ENCODE measurements around the gene CHN2.

Gene CHN2

DNA sequence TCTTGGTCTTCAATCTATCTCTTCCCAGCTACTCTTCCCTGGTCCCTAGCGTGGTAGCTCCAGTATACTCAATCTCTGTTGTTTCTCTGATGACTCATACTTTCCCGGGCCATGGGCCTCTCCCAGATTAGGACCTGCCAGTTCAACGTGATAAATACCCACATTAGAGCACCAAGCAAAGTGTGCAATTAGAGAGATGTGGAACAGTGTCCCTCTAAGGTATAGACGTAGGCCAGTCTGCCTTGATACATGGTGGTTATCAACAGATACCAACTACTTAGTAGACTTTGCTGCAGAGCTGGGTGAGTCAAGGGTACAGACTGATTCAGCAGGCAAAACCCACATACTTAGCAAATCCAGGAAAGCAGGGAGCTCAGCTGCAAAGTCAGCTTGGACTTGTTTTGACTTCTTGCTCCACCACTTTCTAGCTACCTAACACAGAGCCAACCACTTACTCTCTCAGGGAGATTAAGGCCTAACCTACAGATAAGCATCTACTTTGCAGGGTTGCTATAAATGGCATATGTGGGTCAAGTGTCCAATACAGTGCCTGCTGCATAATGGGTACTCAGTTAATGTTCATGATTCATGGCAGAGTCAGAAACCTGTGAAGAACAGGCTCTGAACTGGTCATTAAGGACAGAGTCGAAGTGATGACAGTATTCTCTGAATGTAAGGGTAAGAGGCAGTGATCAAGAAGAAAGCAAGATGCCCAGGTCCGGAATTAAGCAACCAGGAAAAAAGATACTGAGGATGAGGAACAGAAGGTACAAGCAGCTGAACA, 176.1 kb downstream of the CHN2 start:
- no peak for DNase-seq (ENCODE audit: extremely low spot score)

DNA sequence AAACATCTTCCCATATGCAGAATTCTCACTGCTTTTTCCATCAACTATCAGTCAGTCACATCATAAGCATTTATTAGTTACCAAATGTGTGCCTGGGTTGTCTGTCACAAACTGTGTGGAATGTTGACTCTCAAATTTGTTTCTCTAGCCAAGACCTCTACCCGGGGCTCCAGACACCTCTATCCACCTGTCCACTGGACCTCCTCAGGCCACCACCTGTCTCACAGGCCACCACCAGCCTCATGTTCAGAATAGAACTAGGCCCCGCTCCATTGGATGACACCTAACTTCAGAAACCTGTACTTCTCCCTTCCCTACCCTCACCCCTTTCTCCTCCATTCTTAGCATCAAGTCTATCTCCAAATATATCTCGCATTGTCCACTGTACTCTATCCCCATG, 176.9 kb downstream of the CHN2 start:
- POLR2A ChIA-PET: no interaction called here
- TF ChIP-seq, protein P1, sequence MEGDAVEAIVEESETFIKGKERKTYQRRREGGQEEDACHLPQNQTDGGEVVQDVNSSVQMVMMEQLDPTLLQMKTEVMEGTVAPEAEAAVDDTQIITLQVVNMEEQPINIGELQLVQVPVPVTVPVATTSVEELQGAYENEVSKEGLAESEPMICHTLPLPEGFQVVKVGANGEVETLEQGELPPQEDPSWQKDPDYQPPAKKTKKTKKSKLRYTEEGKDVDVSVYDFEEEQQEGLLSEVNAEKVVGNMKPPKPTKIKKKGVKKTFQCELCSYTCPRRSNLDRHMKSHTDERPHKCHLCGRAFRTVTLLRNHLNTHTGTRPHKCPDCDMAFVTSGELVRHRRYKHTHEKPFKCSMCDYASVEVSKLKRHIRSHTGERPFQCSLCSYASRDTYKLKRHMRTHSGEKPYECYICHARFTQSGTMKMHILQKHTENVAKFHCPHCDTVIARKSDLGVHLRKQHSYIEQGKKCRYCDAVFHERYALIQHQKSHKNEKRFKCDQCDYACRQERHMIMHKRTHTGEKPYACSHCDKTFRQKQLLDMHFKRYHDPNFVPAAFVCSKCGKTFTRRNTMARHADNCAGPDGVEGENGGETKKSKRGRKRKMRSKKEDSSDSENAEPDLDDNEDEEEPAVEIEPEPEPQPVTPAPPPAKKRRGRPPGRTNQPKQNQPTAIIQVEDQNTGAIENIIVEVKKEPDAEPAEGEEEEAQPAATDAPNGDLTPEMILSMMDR (IDR thresholded peaks at IDR 0.05; ENCODE audit: control extremely low read depth, extremely low read depth, low read depth, missing control alignments): no peak
- no peak for DNase-seq (ENCODE audit: extremely low spot score)
- CTCF ChIA-PET: no interaction called here

More for the DNA sequence above, 176.1 kb downstream of the CHN2 start:
- ChIA-PET CTCF (interaction anchor here (0.8 to 1.1 kb wide), 2 partner anchors 12 to 38 kb away, joined by 3 read pairs; no protein-coding TSS in a partner anchor), POLR2A (no interaction called here)
- TF ChIP-seq, protein P1 (IDR thresholded peaks at IDR 0.05; ENCODE audit: control extremely low read depth, extremely low read depth, low read depth, missing control alignments): no peak

DNA sequence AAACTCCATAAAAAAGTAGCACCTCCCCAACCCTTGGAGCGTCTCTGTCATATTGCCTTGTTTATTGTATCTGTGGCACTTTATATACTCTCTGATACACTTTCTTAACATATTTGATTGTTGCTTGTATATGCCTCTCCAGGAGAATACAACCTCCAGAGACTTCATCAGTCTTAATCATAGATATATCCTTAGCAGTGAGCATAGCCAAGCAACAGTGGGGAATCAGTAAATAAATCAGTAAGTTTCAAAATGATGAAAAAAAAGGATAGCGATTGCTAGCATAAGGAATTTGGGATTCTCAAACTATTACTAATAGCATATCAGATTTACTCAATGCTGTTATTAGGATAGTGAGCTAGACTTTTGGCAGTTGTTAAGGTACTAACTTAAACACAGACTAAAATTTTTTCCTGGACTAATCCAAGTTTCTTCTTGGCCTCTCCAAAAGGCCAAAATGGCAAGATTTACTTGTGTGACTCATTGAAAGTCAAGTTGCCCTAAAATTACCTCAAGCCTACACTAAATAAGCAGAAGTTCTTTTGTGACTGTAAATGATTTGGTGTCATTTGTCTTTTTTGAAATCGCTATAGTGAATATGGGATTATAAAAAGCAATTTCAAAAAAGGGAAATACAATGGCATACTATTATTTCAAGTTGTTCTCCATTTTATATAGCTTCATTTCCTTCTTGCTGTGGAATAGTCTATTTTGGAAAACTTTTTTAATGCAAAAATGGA, 177.9 kb downstream of the CHN2 start:
- no peak for DNase-seq (ENCODE audit: extremely low spot score)
- ChIA-PET POLR2A (no interaction called here), CTCF (no interaction called here)
- TF ChIP-seq, protein P1 (IDR thresholded peaks at IDR 0.05; ENCODE audit: control extremely low read depth, extremely low read depth, low read depth, missing control alignments): no peak

DNA sequence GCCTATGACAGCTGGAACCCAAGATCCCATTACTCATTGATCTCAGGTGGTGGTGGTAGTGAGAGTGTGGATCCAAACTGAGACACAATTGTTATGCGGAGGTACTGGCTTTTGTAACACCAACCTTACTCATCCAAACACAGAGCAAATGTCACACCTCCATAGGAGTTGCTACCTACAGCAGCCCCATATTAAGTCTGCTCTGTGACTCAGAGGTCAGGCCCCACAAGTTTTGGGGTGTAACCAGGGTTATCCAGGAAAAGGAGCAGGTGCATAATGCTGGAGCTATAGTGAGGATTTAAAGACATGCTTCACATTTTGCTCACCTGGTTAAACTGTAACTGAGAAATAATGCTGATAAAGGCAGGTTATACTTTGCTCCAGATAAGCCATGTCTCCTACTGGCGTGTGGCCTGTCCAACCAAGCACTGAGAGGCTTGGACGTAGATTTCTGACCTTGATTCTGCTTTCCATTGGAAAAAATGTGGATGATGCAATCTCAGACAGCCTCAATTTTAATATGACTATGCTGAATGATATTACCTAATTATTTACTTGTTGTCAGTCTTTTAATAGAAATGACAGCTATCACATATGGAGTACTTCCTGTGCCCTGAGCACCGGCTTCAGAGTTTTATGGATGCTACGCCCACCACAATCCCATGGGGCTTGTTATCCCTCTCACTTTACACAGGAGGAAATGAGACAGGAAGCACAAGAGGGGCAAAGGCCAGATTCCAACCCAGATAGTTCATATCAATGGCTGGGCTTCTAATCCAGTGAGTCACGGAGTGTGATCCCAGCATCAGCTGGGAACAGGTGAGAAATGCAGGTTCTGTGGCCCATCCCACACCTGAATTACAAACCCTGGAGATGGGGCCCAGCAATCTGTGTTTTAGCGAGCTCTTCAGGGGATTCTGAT, 181.3 kb downstream of the CHN2 start:
- no peak for DNase-seq (ENCODE audit: extremely low spot score)
- TF ChIP-seq, protein P1 (IDR thresholded peaks at IDR 0.05; ENCODE audit: control extremely low read depth, extremely low read depth, low read depth, missing control alignments): no peak
- CTCF ChIA-PET: no interaction called here
- POLR2A ChIA-PET: no interaction called here

DNA sequence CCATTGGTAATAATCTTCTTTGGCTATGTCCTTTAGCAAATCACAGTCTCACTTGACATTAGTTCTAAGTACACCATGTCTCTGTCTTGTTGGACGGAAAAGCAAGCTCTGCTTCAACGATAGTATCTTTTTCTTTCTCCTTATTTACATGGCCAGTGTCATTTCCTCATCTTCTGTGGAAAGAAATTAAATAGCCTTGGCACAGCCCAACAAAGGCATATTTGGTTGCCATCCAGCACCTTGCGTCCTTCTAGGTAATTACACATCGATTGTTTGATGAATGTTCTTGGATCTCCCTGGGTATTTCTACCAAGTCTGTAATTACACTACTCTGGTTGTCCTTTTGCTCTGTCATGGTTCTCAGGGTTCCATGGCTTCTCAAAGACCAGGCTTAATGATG, 183.1 kb downstream of the CHN2 start:
- CTCF ChIA-PET: interaction anchor here (1.0 to 1.5 kb wide), 3 partner anchors 13 to 31 kb away, joined by 3 to 4 read pairs (median 4); no protein-coding TSS in a partner anchor
- POLR2A ChIA-PET: no interaction called here

More for the DNA sequence above, 183.1 kb downstream of the CHN2 start:
- no peak for DNase-seq (ENCODE audit: extremely low spot score)
- TF ChIP-seq, protein P1 (IDR thresholded peaks at IDR 0.05; ENCODE audit: control extremely low read depth, extremely low read depth, low read depth, missing control alignments): no peak

All from GM10248 (cell line).